SJSA1 (cell line): ENCODE measurements around the gene IMPG2. TPM values are rescaled to one million over a fixed set of nuclear protein-coding genes. Genes with fewer than 3 reads are reported as not detected.

Source experiments
- DNase-seq, 2 experiments: peaks; one replicate each; pipeline ENCODE4 v3.0.0-alpha.2; 2015 to 2020; ENCODE audit warnings: low spot score in 2 of 2, low read depth in 1 of 2
- H3K27ac ChIP-seq: fragments of 250-450 bp; sonication (Bioruptor Pico); 2 replicates; pipeline ENCODE4 v1.5.1; 2020; ENCODE audit warnings: mild to moderate bottlenecking, moderate library complexity
- H3K27me3 ChIP-seq: fragments of 250-450 bp; sonication (Bioruptor Pico); replicated peaks from 2 replicates; pipeline ENCODE4 v1.5.1; 2020; ENCODE audit warnings: mild to moderate bottlenecking, moderate library complexity
- H3K36me3 ChIP-seq: fragments of 250-450 bp; sonication (Bioruptor Pico); 2 replicates; pipeline ENCODE4 v1.5.1; 2020; ENCODE audit warnings: mild to moderate bottlenecking
- H3K4me1 ChIP-seq: fragments of 250-450 bp; sonication (Bioruptor Pico); replicated peaks from 2 replicates; pipeline ENCODE4 v1.6.1; 2021; ENCODE audit warnings: mild to moderate bottlenecking
- H3K4me3 ChIP-seq: fragments of 250-450 bp; sonication (Bioruptor Pico); 2 replicates; pipeline ENCODE4 v1.5.1; 2020; ENCODE audit warnings: mild to moderate bottlenecking
- H3K9me3 ChIP-seq: fragments of 250-450 bp; sonication (Bioruptor Pico); replicated peaks from 2 replicates; pipeline ENCODE4 v1.5.1; 2020; ENCODE audit warnings: mild to moderate bottlenecking
- total RNA-seq: library from RNA; depleted of rRNA; stranded (reverse); fragments of >200 nt; shearing (Covaris generic); gene quantifications from 2 replicates; pipeline ENCODE4 v1.2.3, GENCODE V29; 2014

The IMPG2 gene
- total RNA-seq, 1 experiment from 2014 or later: 0.05 TPM

- Histone ChIP-seq H3K27ac (no peak overlapping the region), H3K9me3 (no peaks in the 10 kb centered on the region), H3K4me1 (no peaks in the 10 kb centered on the region), H3K4me3 (no peak overlapping the region), H3K27me3 (no peaks in the 10 kb centered on the region), H3K36me3 (no peaks in the 10 kb centered on the region)
- no peak for DNase-seq
These were observed 76.8 kb downstream of the IMPG2 start for GRCh38 chr3:101243285-101244211.

DNA sequence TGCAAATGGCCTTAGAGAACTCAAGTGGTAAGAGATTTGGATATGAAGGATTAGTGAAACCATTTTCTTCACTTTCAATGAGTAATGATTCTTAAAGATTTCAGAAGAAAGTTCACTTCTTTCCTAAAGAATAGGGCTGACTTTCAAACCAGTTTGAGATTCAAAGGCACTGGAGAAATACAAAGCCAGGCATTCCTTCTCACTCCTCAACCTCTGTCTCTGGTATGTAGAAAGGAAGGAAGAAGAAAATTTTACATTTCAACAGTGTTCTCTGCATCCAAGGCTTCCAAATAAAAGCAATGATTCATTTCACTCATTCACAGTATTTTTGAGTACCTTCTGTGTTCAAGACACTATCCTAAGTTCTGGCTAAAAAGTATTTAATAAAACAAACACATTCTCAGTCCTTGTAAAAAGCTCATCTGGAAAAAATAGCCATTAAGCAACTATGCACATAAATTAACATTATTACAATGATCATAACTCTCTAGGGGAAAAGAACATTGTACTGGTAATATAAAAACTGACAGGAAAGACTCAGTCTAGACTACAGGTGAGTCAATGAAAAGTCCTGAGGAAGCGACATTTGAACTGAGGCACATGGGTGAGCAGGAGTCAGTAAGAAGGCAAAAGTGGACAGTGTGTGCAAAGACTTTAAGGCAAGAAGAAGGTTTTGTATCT is 79.5 kb downstream of the IMPG2 start:
- Histone ChIP-seq H3K27me3 (no peaks in the 10 kb centered on the region), H3K9me3 (no peaks in the 10 kb centered on the region)
- no peak for DNase-seq

GRCh38 chr3:101235048-101235447 is 85.3 kb downstream of the IMPG2 start:
- H3K27me3 ChIP-seq: no peaks in the 10 kb centered on the region
- no peaks in the 10 kb centered on the region for H3K4me1 ChIP-seq
- H3K27ac ChIP-seq: no peak overlapping the region
- H3K9me3 ChIP-seq: no peaks in the 10 kb centered on the region; the same call in 1 of the 2 replicates
- H3K36me3 ChIP-seq: no peaks in the 10 kb centered on the region
- H3K4me3 ChIP-seq: no peak overlapping the region
- DNase-seq: no peak

More for the DNA sequence above, 79.5 kb downstream of the IMPG2 start:
- Histone ChIP-seq H3K4me1 (no peaks in the 10 kb centered on the region), H3K27ac (no peak overlapping the region), H3K36me3 (no peaks in the 10 kb centered on the region), H3K4me3 (no peak overlapping the region)

DNA sequence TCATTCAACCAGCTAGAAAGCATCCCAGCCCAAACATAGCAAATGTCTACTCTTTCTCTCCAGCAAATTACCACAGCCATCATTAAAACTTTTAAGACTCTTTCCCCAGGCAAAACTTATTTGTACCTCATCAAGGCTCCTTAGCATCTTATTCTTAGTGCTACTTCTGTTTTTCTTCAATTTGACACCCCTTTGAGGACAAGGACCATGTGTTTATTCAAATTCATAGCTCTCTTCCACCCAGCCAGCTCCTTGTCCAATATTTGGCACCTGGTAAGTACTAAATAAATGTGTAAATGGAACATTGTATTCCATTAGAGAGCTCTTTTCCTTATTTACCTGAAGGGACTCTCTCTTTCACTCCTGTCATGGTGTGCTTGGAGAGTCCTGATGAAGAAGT is 89.8 kb downstream of the IMPG2 start:
- H3K4me3 ChIP-seq: no peak overlapping the region
- no peaks in the 10 kb centered on the region; the same call in 1 of the 2 replicates for H3K9me3 ChIP-seq
- H3K4me1 ChIP-seq: no peaks in the 10 kb centered on the region
- no peaks in the 10 kb centered on the region for H3K36me3 ChIP-seq
- no peak overlapping the region for H3K27ac ChIP-seq
- no peaks in the 10 kb centered on the region for H3K27me3 ChIP-seq
- DNase-seq: no peak

DNA sequence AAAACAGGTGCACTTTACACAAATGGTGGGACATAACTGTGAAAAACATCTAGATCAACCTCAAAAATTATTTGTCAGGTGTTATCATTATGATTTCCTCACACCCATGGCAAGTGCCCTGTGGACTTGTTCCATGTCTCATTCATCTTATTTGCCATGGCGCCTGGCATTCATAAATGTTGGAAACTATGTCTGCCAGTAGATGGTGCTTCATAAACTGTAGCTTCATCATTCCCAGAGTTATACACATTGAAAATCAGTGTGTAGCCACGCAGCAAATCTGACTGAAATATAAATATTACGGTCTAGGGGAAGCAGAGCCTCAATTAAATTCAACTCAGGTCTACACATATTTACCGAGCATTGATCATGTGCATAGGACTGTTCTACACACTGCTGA is 90.7 kb downstream of the IMPG2 start:
- no peaks in the 10 kb centered on the region for H3K27me3 ChIP-seq
- no peaks in the 10 kb centered on the region for H3K36me3 ChIP-seq
- no peaks in the 10 kb centered on the region; the same call in 1 of the 2 replicates for H3K9me3 ChIP-seq
- no peaks in the 10 kb centered on the region for H3K4me1 ChIP-seq
- H3K4me3 ChIP-seq: no peak overlapping the region
- H3K27ac ChIP-seq: no peak overlapping the region
- DNase-seq: no peak

DNA sequence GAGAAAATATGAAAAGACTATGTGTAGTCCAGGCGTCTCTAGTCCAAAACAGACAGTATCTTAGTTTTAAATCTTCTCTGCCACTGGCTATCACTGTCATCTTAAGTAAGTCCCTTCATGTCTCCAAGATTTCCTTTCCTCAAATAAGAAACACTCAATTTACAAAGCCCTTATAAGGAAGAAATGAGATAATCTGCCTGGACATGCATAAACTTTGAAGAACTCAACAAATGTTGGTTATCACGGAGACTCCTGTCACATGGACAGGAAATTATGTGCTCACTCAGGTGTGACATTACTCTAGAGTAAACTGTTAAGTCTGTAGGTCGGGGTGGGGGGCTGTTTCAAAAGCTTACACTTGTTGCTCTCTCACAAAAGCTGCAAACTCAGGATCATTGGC is 91.9 kb downstream of the IMPG2 start:
- H3K4me3 ChIP-seq: no peak overlapping the region
- DNase-seq: no peak
- H3K4me1 ChIP-seq: no peaks in the 10 kb centered on the region
- H3K36me3 ChIP-seq: no peaks in the 10 kb centered on the region
- H3K27me3 ChIP-seq: no peaks in the 10 kb centered on the region
- H3K27ac ChIP-seq: no peak overlapping the region
- no peaks in the 10 kb centered on the region; the same call in 1 of the 2 replicates for H3K9me3 ChIP-seq

DNA sequence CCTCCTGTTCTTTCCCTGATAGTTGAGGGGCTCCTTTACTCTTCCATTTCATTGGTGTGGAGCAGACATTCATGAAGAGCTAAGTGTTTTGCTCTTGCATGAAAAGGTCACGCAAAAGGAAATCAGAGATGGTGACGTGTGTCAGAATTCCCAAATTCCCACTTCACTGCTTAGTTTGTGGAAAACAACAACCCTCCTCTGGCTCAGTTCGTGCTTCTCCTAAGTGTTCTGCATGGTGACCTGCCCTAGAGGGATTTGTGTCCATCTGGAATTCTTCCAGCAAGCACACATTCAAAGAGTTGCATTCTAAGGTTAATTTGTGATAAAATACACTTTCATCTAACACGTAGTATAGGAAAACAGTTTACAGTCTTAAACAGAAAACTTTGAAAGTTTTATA is 95.6 kb downstream of the IMPG2 start:
- H3K4me1 ChIP-seq: no peaks in the 10 kb centered on the region
- H3K4me3 ChIP-seq: no peak overlapping the region
- H3K36me3 ChIP-seq: no peaks in the 10 kb centered on the region
- DNase-seq: no peak
- H3K27ac ChIP-seq: no peak overlapping the region
- H3K27me3 ChIP-seq: no peaks in the 10 kb centered on the region
- H3K9me3 ChIP-seq: no peaks in the 10 kb centered on the region

- no peaks in the 10 kb centered on the region for H3K36me3 ChIP-seq
- H3K27me3 ChIP-seq: no peaks in the 10 kb centered on the region
- H3K4me1 ChIP-seq: no peaks in the 10 kb centered on the region
- H3K4me3 ChIP-seq: no peak overlapping the region
- no peak overlapping the region for H3K27ac ChIP-seq
- H3K9me3 ChIP-seq: no peaks in the 10 kb centered on the region
- DNase-seq: no peak
These were observed 97.4 kb downstream of the IMPG2 start for GRCh38 chr3:101223016-101223415.

DNA sequence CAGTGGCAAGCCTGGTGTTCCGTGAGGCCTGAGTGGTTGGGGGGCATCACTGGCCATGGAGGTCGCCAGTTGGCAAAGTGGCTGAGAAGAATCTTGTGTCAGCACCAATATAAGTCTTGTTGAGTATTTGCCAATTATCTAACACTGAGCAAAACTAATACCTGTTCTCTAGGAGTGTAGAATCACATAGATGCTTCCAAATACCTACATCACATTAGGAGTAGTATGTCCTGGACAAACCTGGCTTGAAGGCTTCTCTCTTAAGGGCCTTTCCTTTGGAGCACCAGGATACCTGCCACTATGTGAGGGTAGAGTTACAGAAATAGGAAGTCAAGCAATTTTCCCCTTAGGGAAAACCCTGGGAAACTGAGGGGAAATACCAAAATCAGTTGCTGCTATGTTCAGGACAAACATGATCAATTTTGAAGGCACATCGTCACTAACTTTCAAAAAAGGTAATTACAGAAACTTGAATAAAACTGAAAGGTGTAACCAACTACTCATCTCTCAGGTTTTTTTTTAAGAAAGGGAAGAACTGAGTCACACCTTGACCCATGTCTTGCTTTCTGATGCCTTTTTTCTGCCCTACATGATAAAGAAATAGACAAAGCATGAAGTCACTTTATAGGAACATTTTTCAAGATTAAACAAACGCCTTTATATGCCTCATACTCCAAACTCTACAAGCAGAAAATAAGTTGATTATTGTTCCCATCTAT is 100.4 kb downstream of the IMPG2 start:
- H3K36me3 ChIP-seq: no peaks in the 10 kb centered on the region
- no peaks in the 10 kb centered on the region for H3K9me3 ChIP-seq
- DNase-seq: no peak
- no peaks in the 10 kb centered on the region for H3K4me1 ChIP-seq
- no peak overlapping the region for H3K27ac ChIP-seq
- H3K4me3 ChIP-seq: no peak overlapping the region
- no peaks in the 10 kb centered on the region for H3K27me3 ChIP-seq

DNA sequence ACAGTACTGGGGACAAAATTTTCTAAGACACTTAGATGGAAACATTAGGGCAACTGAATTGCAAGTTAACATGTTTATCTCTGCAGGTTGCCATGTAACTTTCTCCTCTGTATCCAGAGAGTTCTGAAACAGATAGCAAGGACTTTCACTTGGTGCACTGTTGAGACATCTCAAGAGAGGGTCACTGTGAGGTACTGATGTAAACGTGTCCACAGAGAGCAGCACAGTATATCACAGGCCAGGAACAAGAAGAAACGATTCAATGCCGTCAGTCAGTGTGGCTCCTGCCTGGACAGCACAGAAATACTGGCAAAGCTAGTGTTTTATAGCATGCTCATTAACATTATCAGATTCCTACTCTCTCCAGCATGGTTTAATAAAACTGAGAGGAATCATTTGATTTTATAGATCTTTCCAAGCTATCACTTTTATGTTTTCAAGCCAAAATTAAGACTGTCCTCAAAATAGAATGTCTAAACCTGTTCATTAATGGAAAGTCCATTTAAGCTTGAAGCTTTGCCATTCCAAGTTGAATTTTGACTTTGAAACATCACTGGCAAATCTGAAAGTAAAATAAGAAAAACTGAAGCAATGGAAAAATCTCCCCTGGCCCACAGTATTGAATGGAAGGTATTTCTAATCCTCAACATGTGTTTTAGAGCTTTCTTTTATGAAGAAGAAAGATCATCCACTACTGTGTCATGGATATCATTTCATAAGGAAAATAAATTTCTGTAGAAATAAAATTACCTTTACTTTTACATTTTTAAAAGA is 102.7 kb downstream of the IMPG2 start:
- DNase-seq: no peak
- H3K4me1 ChIP-seq: no peaks in the 10 kb centered on the region
- H3K27me3 ChIP-seq: no peaks in the 10 kb centered on the region
- peaks cover 4% of the 10 kb centered on the region; the same call in 1 of the 2 replicates for H3K9me3 ChIP-seq
- no peak overlapping the region for H3K27ac ChIP-seq
- H3K4me3 ChIP-seq: no peak overlapping the region
- H3K36me3 ChIP-seq: no peaks in the 10 kb centered on the region

DNA sequence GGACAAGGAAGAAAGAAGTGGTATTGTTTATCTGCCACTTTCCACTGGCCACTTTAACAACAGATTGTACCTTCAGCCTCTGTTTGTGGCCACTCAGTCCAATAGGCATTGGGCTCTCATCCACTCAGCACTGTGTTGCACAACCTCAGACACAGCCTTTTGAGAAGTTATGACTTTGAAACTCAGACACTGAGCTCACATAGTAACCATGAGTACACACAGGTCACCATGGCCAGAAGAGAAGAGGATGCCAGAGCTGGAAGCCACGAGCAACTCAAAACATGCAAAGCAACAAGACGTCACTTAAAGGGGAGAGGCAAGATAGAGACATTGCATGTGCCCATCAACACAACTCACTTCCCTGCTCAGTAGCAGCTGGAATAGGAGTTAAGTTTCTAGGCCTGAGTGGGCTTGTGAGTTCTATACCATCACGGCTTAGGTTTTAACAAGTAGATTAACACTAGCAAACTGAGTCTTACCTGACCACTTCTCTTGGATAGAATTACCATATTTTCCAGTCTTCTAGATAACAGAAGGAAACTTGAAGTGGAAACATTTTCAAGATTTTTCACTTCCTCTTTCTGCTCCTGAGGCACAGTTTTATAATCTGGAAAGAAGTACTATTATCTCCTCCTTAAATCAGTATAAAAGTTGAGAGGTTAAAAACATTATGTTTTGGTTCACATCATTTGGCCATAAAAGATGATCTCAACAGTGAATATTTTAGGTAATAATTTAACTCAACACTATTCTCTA is 103.5 kb downstream of the IMPG2 start:
- Histone ChIP-seq H3K4me1 (no peaks in the 10 kb centered on the region), H3K36me3 (no peaks in the 10 kb centered on the region), H3K27me3 (no peaks in the 10 kb centered on the region), H3K9me3 (peaks cover 4% of the 10 kb centered on the region; the same call in 1 of the 2 replicates), H3K4me3 (no peak overlapping the region), H3K27ac (no peak overlapping the region)
- DNase-seq: no peak

DNA sequence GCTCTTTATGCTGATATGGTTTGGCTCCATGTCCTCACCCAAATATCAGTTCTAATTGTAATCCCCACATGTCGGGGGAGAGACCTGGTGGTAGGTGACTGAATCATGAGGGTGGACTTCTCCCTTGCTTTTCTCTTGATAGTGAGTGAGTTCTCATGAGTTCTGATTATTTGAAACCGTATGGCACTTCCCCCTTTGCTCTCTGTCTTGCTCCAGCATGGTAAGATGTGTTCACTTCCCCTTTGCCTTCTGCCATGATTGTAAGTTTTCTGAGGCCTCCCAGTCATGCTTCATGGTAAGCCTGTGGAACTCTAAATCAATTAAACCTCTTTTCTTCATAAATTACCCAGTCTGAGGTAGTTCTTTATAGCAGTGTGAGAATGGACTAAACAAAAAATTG is 107.6 kb downstream of the IMPG2 start:
- H3K9me3 ChIP-seq: peaks cover 4% of the 10 kb centered on the region; the same call in 1 of the 2 replicates
- H3K27me3 ChIP-seq: no peaks in the 10 kb centered on the region
- no peak overlapping the region for H3K27ac ChIP-seq
- H3K4me1 ChIP-seq: no peaks in the 10 kb centered on the region
- no peaks in the 10 kb centered on the region for H3K36me3 ChIP-seq
- no peak for DNase-seq
- no peak overlapping the region for H3K4me3 ChIP-seq
